Left forelimb (tissue), 1 donor: ENCODE results near the gene CTNNA2.

Experiments used
- DNase-seq: peaks from one replicate; pipeline ENCODE4 v3.0.0-alpha.2; 2018; ENCODE audit warnings: low spot score

CTNNA2 gene

DNA sequence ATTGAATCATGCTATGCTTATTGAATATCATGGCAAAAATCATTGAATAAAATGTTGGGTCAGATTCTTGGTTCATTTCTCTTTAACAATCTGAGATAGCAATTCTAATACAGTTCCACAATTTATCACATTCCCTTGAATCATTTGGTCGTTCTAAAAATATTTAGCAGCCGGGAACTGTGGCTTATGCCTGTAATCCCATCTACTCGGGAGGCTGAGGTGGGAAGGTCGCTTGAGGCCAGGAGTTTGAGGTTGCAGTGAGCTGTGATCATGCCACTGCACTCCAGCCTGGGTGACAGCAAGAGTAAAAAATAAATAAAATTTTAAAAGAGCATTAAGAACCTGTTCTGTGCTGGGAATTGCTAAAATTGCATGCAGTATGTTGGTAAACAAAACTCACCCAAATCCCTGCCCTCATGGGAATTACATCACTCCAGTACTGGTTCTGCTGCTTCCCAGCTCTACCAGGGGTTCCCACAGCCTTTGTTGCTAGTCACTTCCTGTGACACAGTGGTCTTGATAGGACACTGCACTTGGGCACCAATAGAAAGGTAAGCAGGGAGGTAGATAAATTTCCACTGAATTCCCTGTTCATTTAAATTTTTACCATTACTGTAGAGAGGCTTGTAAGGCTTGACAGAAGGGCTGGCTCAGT lies 200.4 kb downstream of the CTNNA2 start:
- DNase-seq = no peak

DNA sequence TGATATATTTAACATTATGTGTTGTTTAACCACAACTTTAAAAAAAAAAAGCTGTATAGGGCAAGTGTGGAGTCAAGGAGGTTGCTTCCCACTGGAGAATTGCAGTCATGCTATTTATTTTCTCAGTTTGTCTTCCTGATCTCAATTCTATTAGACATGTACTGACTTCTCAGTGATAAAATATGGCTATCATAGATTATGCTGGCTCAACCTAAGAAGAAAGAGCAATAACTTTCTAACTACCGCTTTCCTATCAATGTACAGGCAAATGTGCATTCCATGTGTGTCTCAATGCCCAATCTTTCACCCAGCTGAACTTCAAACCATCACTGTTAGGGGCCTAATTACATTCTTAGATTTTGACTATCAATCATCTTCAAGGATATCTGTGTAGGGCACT lies 201.4 kb downstream of the CTNNA2 start:
- DNase-seq = no peak

DNA sequence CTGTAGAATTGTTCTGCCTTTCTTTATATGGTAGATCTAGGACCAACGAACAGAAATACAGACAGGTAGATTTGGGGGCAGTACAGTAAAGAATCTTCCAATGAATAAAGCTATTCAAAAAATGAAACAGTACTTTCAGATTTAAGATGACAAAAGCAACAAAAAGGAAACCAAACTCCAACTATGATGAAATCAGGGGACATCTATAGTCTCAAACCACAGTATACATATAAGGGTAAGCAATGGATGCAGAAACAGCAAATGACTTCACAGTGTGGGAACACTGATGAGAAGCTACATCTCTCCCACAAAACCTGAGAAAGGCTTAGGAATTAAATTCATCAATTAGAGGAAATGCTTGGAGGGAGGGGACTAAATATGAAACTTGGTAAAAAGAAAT lies 202.5 kb downstream of the CTNNA2 start:
- no peak for DNase-seq

DNA sequence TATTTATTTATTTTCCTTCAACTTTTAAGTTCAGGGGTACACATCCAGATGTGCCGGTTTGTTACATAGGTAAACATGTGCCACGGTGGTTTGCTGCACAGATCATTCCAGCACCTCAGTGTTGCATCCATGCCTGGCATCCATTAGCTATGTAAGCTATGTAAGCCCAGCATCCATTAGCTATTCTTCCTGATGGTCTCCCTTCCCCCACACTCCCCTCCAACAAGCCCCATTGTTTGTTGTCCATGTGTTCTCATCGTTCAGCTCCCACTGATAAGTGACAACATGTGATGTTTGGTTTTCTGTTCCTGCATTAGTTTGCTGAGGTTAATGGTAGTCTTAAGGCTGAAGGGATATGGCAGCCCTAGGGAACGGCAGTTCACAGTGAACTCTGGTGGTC lies 203.4 kb downstream of the CTNNA2 start:
- no peak for DNase-seq

DNA sequence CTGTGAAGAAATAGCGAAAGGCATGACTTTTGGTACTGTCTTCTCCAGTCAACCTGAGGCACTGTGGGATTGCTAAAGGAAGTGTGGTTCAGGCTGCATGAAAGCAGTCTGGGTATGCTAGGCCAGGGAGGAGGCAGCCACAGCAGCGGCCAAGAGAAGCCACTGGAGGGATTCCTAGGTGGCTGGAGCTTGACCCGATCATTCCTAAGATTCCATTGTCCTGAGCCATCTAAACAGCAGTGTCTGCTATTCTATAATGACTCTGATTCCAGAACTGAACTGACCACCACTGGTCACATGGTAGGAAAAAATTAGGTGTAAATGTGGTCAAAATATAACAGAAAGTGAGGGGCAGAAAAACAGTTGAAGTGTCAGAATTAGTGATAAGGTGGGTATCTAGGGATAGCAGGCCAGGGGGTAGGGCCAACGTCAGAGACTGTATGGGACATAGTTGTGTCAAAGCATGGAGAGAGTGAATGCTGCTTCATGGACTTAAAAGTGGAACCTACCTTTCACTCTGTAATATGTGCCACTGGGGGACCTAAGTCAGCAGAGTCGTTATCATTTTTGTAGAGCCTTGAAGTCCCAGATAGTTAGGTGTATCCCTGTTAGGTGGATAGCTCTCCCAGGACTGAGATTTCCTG lies 204.6 kb downstream of the CTNNA2 start:
- no peak for DNase-seq

DNA sequence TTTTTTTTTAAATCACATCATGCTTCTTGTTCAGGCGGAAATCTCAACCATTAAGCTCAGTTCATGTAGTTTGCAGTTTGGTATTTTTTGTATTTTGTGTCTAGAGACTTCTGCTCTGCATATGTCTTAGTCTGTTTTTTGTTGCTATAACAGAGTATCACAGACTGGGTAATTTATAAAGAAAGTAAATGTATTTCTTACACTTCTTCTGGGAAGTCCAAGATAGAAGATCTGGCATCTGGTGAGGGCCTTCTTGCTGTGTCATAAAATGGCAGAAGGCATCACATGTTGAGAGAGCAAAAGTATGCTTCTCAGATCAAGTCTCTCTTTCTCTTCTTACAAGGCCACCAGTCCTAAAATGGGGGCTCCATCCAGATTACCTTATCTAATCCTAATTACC lies 208.2 kb downstream of the CTNNA2 start:
- no peak for DNase-seq

DNA sequence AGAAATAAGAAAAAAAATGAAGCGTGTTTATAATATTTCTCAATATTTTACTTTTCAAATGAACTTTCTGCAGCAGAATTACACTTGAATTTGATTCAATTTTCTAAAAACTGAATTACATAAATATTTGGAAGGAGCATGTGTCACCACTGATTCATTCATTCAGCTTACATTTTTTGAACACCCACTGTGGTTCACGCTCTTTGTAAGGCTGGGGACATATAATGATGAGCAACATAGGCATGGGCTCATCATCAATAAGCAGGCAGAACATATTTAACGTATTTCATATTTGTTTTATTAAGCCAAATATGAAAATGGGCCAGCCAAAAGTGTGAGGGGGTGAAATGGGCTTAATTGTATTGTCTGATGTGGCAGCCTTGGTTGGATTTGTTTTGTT lies 209.1 kb downstream of the CTNNA2 start:
- DNase-seq = no peak

DNA sequence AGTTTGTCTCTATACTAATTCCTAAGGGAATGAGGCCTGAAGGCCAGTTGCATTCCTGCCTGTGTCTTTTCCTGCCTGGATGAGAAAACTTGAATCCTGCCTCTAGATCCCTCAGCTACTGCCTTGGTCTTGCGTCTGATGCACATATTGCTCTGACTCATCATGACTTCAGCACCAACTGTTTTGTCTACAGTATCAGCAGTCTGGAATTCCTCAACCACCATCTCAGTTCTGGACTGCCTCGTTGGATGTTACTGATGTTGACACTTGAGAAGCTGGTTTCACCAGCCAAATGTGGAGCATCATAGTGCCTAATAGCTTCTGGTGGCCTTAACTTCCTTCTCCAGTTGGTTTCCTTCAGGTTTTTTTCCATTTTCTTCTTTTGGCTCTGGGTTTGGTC lies 211.0 kb downstream of the CTNNA2 start:
- DNase-seq = no peak

DNA sequence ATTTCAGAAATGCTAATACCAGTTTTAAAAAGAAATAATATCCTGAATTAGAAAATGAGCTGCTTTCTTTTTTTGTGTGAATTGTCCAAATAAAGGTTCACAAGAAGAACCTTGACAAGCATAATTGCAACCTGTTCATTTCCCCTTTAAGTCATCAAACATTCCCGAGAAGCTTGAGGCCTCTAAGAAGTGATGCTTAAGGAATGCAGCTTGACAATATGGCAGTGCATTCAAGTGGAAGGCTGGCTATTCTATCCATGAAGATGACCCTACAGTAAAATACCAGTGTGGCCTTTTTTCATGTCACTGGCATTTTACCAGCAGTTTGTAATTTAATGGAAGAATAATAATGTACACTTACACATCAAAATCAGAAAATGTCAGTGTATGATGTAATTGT lies 216.7 kb downstream of the CTNNA2 start:
- DNase-seq = no peak

DNA sequence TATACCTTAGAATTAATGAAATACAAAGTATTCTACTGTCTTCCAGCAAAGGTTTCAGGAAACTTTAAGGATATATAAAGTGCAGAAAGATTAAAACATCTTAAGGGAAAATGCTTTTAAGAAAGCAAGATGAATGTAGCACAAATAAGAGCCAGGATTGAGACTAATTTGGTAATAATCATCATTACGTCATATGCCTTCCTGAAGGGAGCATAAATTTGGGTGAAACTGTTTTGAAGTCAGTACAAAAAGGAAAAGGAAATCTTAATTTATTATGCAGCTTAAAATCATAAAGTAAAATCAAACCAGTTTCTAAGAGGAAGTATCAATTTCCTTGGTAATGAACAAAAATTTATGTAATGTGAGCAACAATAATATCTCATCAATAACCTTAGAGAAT lies 221.7 kb downstream of the CTNNA2 start:
- no peak for DNase-seq

DNA sequence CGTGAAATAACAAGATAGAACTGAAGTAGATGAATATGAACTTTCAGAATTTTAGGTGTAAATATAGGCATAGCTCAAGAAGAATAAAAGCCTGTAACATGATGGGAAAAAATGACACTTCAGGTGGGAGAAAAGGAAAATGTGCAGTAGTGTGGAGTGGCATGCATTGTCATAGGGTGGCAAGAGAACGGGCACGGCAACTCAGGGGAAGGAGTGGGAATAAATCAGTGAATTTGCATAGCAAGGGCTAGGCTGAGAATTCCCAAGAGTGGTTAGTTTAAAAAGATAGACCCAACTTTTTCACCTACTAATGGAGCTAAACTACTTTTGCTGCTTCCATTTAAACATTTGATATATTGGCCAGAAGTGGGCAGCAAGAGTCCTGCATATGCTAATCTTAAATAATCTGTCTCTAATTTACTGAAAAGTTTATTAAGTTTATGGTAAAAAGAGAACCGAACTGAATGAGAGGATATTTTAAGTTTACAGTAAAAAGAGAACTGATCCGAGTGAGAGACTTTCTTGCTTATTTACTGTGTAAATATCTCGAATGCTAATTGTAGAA lies 228.1 kb downstream of the CTNNA2 start:
- DNase-seq = no peak

DNA sequence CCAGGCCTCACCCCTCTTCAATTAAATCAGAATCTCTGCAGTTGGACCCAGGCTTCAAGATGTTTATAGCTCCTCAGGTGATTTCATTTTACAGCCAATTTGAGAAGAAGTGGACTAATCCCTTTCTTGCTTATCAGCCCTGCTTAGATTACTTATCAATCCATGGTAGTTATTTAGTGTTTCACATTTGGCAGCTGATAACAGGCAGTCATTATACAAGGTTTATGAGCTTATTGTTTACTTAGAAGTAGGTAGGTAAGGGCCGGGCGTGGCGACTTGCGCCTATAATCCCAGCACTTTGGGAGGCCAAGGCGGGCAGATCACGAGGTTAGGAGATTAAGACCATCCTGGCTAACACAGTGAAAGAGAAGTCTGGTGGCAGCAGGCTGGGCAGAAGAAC lies 237.5 kb downstream of the CTNNA2 start:
- DNase-seq = no peak

DNA sequence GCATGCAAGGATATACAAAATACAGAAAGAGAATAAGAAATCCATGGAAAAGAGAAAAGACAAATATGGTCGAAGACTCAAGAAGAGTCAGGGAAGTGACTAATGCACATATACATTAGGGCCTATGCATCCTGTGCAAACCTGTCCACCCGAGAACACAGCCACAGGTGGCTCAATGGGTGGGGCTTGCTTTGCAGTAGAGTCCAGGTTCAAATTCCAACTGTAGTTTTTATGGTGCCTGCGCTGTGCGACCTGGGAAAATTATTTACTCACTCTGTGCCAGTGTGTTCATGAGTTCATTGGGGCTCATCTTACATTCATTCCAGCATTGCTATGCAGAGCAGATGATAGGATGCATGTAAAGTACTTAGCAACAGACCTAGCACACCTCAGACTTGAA lies 244.7 kb downstream of the CTNNA2 start:
- no peak for DNase-seq

DNA sequence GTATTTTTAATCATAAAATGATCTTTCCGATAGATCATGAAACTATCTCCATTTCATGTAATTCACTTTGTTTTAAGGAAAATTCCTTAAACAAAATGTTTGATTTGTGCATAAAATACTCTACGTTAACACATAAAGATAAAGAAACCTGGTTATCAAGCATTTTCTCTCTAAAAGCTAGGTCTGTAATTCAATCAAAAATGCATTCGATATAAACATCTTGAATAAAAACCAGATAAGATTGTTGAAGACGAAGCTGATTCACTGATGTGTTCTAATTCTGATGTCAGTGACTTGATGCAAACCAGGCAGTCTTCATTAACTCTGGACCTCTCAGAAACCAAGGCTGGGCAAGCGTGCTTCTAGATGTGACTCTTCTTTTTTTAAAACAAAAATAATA lies 245.2 kb downstream of the CTNNA2 start:
- DNase-seq = no peak

DNA sequence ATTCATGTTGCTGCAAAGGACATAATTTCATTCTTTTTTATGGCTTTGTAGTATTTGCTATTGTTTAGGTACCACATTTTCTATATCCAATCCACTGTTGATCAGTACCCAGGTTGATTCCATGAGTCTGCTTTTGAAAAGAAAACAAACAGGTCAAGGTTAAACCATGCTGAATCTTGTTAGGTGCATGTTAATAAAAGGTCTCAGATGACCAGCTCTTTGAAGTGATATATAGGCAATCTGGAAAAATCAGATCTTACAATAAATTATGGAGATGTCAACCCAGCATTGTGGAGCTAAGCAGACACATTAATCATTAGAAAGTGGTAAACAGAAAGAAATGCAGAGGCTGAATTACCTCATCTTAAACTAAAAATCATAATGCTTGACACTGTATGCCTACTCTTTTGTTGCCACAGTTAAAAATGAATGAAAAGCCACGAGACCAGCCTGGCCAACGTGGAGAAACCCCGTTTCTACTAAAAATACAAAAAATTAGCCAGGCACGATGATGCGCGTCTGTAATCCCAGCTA lies 246.0 kb downstream of the CTNNA2 start:
- DNase-seq = no peak

DNA sequence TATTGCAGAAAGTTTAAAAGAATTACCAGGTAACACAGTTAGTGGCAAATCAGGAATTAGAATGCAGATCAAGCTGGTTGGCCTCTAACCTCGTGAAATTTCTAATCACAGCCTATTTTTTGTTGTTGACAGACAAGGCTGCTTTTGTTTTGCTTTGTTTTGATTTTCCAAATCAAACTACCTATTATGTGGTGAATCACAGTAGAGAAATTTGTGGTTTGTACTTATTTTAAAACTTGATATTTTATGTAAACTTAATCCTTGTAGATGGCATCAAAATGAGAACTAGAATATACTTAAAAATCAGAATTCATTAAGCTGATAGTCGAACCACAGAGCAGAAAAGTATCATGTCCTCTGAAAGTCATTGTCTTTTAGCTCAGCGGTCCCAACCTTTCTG lies 258.1 kb downstream of the CTNNA2 start:
- DNase-seq = no peak

DNA sequence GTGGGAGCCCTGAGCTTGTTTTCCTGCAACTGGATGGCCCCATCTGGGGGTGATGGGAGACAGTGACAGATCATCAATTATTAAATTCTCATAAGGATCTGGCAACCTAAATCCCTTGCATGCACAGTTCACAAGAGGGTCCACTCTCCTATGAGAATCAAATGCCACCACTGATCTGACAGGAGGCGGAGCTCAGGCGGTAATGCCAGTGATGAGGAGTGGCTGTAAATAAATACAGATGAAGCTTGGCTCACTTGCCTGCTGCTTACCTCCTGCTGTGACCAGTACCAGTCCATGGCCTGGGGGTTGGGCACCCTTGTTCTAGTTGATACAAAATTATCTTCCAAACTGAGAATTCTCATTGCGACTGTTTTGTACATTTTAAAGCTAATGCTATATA lies 258.6 kb downstream of the CTNNA2 start:
- no peak for DNase-seq

DNA sequence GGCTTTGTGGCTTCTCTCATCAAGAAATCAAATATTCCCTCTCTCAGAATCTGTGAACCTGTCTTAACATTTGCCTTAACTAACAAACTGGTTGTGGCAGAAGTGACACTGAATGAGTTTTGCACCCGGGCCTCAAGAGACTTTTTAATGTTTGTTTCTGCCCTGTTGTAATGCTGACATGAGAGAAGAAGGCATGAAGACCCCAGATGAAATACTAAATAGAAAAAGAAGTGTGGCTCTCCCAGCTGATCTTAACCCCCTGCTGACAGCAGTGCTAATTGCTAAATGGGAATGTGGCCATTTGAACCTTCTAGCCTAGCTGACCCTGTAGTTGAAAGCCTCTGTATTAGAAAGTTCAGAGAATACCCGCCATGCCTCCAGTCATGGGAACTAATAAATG lies 261.2 kb downstream of the CTNNA2 start:
- no peak for DNase-seq

DNA sequence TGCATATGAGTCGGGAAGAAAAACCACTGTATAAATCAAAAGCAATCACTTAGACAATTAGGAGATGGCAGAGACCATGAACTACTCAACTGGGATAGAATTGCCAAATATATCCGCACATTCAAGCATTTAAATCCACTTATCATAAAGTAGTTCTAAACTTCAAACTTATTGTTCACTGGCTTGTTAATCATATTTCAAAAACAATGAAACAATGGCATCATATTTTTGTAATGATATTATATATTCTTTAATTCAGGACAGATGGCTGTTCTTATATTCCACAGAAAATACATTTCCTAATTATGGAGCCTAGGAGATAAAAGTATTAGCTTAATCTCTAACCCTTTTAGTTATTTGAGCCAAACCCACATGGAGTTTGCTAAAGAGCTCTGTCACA lies 263.6 kb downstream of the CTNNA2 start:
- no peak for DNase-seq

DNA sequence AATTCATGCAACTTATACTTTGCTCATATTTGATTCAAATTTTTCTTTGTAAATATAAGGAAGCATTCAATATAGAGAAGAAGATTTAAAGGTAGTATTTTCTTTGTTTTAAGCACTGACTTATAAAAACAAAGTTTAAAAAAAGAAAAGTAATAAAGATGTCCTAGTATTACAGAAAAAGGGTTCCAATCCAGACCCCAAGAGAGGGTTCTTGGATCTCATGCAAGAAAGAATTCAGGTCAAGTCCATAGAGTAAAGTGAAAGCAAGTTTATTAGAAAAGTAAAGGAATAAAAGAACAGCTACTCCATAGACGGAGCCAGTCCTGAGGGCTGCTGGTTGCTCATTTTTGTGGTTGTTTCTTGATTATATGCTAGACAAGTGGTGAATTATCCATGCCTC lies 267.9 kb downstream of the CTNNA2 start:
- no peak for DNase-seq

DNA sequence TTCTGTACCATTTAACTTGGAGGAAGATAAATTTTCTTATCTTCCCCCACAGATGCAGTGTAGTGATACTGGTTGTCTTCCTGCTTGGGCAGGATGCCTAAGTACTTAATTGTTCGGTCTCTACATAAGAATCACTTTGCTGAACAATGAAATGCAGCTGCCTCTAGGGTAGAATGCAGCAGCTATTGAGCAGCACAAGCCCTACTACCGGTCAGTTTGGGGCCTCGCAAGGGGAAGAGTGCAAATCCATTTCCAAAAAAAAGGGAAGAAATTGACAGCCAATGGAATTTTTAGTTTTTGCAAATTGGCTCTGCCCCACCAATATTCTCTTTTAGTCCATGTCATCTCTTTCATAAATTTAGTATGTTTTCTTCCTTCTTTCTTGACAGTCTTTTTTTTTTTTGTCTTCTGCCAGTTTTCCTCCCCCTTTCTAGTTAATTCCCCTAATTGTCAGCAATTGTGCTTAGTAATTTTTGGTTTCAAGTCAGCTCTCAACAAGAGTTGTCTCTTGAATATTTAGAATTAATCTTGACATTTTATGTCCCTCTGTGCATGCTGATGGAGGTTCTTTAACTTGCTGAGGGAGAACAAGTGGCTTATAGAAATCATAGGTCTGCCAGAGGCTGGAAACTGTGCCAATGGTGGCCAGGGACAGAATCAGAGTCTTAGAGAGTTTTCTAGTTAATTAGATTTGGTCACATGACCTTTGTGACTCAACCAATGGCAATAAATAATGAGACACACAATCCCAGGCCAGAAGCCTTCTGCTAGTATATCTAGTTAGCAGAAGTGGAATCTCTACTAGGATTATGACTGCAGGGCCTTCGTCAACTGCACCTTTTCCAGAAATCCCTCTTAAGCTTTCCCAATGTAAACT lies 270.0 kb downstream of the CTNNA2 start:
- no peak for DNase-seq

DNA sequence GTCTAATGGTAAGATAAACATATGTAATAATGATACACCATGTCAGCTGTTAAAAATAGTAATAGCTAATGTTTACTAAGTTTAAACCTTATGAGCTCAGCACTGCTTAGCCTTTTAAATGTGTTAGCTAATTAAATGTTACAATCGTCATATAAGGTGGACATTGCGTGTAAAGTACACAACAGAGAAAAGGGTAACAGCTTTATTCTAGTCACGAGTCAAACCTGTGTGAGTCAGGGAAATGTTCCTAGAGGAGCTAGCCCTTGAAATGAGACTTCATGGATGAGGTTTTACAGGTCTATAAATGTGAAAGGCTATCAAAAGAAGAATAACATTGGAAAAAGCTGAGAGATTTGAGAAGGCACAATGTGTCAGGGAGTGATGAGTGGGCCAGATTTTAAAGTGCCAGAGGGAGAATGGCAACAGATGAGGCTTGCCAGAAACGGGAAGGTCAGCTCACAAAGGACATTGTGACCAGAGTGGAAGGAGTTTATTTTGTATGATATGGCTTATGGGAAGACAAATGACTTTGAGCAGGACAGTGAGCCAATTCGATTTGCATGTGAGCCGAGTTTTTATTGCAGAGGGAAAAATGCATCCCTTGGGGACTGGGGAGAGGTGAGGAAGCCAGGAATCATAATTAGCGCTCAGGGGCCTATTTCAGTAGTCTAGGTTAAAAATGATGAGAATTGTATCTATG lies 276.3 kb downstream of the CTNNA2 start:
- no peak for DNase-seq
